HG03521 (cell line): ENCODE results near the gene MCU.

Experiments
- ATAC-seq: cut with Tn5 transposase; IDR thresholded peaks from one replicate; pipeline ENCODE4 v1.9.1; 2021; ENCODE audit warnings: mild to moderate bottlenecking, moderate library complexity; ENCODE audit not compliant: unreplicated experiment

The MCU gene

DNA sequence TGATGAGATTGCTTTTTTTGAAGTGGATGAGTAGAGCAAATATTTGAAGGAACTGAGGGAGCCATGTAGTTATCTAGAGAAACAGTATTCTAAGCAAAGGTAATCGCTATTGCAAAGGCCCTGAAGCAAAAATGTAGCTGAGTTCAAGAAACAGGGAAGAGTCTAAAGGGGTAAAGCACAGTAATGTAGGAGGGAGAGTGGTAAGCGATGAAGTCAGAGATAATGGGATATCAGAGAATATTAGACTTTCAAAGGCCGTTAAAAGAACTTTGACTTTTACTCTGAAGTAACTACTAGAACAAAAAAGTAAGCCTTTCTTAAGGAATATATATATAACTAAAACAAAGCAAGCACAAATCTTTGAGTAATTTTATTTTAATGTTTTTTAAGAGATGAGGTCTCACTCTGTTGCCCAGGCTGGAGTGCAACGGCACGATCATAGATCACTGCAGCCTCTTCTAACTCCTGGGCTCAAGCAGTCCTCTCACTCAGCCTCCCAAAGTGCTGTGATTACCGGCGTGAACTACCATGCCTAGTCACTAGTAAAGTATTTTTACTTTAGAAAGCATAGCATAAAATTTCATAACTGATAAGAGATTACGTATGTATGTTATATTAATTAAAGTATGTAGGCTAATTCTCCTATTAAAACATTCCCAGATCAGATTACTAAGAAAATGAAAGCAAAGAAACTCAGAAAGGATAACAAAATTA is 139.9 kb downstream of the MCU start:
- no peak for ATAC-seq

- ATAC-seq, result no peak
Measured at GRCh38 chr10:72832701-72833100, 140.8 kb downstream of the MCU start.

GRCh38 chr10:72834183-72834825 is 142.4 kb downstream of the MCU start:
- ATAC-seq, result no peak

DNA sequence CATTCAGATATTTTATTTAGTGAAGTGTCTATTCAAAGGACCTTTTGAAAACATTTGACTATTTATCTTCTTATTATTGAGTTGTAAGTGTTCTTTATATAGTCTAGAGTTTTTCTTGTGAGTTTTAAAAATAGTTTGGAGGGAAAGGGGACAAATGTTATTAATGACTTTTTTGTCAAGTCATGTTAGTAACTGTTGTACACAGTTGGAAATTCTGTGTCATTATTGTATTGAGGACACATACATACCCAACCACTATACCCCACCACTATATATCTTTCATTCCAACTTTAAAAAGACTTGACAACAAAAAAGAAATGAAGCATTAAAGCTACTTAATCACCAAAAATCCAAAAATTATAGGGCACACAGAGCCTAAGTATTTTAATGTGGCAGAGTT is 148.4 kb downstream of the MCU start:
- ATAC-seq, result no peak

GRCh38 chr10:72841487-72841886 is 149.5 kb downstream of the MCU start:
- no peak for ATAC-seq

DNA sequence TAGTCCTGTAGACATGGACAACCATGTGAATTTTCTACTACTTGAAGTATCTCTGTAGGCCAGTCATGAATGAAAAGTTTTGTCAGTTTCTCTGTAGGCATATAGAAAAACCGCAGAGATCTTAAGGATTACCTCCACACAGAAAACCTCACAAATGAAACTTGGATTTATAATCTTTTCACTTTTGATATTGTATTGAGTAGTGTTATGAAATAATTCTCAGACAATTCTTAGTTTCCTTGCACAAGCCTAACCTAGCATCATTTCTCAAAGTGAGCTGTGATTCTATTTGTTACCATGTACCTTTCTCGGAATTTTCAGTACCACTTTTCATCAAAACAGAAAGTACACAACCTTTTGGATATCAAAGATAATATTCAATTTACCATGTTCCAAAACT is 150.2 kb downstream of the MCU start:
- ATAC-seq, result no peak

GRCh38 chr10:72846238-72846637 is 154.3 kb downstream of the MCU start:
- no peak for ATAC-seq

DNA sequence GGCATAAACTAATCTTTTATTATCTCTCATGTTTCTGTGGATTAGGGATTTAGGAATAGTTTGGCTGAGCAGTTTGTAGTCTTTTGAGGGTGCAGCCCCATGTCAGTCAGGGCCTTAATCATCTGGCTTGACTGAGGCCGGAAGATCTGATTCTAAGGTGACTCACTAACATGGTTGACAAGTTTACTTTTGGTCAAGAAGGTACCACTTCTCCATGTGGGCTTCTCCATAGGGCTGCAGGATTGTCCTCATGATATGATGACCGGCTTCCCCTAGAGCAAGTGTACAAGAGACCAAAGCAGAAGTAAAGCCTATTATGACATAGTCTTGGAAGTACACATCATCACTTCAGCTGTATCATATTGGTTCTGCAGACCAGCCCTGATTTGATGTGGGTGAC is 155.7 kb downstream of the MCU start:
- no peak for ATAC-seq

GRCh38 chr10:72850861-72851260 is 158.9 kb downstream of the MCU start:
- ATAC-seq, result no peak

GRCh38 chr10:72851509-72851908 is 159.6 kb downstream of the MCU start:
- no peak for ATAC-seq

DNA sequence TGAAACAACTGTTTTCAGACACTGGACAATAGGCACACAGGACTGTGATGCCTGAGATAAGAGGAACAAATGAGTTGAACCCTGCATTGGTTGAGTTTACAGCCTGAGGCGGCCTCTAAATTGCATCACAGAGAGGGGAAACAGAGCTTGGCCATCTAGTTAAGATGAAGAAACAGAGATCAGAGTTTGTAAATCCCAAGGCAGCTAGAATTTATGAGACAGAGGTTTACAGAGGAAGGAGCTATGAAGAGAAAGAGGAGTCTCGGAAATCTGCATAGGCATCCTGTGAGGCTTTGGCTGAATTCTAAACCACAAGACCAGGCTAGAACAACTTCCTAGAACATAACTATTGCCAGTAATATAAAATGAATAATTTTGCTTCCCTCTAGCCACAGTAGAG is 160.6 kb downstream of the MCU start:
- ATAC-seq, result no peak

GRCh38 chr10:72855129-72855528 is 163.2 kb downstream of the MCU start:
- no peak for ATAC-seq

DNA sequence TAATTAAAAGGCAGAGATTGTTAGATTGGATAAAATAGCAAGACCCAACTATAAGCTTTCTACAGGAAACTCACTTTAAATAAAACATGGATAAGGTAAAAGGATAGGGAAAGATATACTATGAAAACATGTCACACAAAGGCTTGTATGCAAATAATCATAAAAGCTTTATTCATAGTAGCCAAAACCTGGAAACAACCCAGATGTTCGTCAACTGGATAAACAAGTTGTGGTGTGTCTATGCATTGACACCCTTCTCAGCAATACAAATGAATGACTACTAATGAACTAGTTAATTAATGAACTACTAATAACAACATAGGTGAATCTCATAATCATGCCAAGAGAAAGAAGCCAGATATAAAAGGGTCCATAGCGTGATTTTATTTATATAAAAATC is 163.8 kb downstream of the MCU start:
- ATAC-seq, result no peak

DNA sequence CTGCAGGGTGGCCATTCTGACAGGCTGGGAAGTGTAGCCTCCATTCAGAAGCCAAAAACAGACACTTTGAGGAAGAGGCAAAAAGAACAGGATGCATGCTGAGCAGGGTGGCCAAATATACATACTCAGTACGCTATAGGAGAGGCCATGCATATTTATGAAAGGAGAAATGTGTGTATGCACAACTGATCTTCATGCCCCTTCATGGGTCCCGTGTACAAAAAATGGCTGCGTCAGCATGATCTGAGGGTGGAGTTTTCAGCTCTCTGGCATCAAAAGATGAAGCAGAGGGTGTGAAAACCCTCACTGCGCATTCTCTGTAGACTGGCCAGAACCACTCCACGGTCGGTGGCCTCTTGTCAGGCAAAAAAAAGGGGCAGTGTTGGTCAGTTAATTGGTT is 166.1 kb downstream of the MCU start:
- no peak for ATAC-seq

DNA sequence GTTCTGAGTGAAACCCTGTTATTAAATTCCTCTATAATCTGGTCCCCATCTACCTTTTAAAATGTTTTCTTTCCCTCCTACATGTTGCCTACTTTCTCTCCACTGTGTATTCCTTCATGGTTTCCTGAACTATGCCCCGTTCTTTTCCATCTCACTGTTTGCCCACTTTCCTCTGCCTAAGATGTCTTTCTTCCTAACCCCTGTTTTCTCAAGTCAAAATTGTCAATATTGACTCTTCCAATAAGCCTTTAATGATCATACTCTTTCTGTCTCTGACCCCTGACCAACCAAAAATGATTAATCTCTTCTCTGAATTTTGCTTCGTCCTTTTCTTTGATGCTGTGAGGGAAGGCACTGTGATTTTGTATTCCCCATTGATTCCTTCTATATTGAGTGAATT is 171.0 kb downstream of the MCU start:
- ATAC-seq, result no peak

- ATAC-seq, result no peak
Measured at GRCh38 chr10:72875250-72876055, 183.5 kb downstream of the MCU start.

DNA sequence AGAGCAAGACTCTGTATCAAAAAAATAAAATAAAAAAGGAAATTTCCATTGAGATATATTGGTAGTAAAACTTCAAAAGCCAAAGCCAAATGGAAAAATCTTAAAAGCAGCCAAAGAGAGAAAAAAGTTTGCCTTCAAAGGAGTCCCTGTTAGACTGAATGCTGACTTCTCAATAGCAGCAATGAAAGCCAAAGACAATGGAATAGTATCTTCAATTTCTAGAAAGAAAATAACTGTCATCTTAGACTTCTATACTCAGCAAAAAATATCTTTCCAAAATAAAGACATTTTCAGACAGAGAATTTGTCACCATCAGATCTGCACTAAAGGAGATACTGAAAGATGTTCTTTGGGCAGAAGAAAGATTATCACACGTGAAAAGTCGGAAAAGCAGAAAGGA is 187.3 kb downstream of the MCU start:
- ATAC-seq, result no peak

GRCh38 chr10:72881291-72881690 is 189.3 kb downstream of the MCU start:
- no peak for ATAC-seq

- ATAC-seq, result no peak
Measured at GRCh38 chr10:72883861-72884260, 191.9 kb downstream of the MCU start.

DNA sequence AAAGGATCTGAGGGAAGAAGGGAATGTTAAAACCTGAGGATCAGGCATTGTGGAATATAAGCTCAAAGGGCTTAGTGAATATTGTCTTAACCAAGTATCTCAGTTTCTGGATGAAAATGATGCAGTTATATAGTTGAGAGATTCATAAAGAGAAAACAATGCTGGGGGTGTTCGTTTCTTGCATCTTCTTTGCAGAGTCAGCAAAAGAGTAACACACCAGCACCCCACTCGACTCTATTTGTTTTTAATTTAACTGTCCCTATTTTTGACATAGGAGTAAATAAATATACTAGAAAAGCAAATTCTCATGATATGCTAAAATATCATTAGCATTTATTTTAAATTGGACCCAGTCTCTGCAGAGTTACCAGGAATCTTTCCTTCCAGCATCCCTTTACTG is 194.0 kb downstream of the MCU start:
- ATAC-seq, result no peak

DNA sequence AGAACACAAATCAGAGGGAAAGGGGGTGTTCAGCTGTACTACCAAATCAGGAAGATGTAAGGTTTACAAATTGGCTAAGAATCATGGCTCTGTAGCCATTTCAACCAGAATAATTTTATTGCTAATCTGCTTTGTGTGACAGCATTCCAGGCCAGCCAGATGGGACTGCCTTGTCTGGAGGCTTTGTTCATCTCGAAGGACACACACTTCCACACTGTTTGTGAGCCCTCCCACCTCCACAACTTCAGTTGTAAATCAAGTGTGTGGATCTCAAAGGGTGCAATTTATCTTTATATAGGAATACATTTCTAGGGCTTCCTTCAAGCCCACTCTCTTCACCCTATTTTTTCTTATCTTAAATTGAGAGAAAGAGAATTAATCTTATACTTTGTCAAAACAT is 194.7 kb downstream of the MCU start:
- no peak for ATAC-seq

DNA sequence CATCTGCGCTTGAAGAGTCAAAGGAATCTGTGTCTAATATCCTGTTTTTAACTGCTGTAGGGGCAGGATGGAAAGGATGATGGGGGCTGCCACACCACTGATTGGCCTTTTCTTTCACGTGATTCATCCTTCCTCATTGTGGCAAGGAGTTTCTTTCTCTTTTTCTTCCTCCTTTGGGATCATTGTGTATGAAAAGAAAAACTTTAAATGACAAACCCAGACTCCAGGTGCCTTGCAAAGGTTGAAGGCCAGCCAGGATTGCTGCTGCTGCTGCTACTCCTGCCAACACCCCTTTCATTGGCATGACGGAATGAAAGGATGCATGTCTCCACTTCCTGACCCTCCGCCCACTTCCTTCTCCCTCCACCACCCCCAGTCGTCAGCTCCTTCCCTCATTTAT is 195.1 kb downstream of the MCU start:
- no peak for ATAC-seq
